CD14-positive monocyte (primary cell): ENCODE measurements around the gene AKAP12. TPM values are rescaled to one million over a fixed set of nuclear protein-coding genes. Genes with fewer than 3 reads are reported as not detected.

ENCODE experiments used
- DNase-seq, 3 donors: peaks; one replicate each; pipeline ENCODE4 v3.0.0-alpha.2; 2011 to 2022
- H2AFZ ChIP-seq: 2 replicates; pipeline ENCODE4 v1.6.0; 2012; ENCODE audit warnings: mild to moderate bottlenecking, low read depth, low read length, inconsistent platforms; ENCODE audit not compliant: insufficient read depth, poor library complexity, severe bottlenecking
- H3K27ac ChIP-seq, 2 donors: 1 replicate in 1 of 2; 2 replicates in 1 of 2; pipeline ENCODE4 v1.5.1; 2012 to 2013; ENCODE audit warnings: low read length in 2 of 2, control low read depth in 1 of 2, inconsistent platforms in 1 of 2, low read depth in 1 of 2, mild to moderate bottlenecking in 1 of 2
- H3K27me3 ChIP-seq, 2 donors: one replicate each; pipeline versions ENCODE4 v1.6.0 to v1.6.1; 2011 to 2013; ENCODE audit warnings: low read length in 2 of 2; ENCODE audit not compliant: control insufficient read depth in 2 of 2, insufficient read depth in 2 of 2
- H3K36me3 ChIP-seq, 2 donors: replicated peaks in 1 of 2; 1 replicate in 1 of 2; 2 replicates in 1 of 2; pipeline versions ENCODE4 v1.5.1 to v1.6.1; 2012 to 2013; ENCODE audit warnings: low read length in 2 of 2, control low read depth in 1 of 2, inconsistent platforms in 1 of 2, mild to moderate bottlenecking in 1 of 2; ENCODE audit not compliant: insufficient read depth in 2 of 2, control insufficient read depth in 1 of 2
- H3K4me1 ChIP-seq, 2 donors: 1 replicate in 1 of 2; 2 replicates in 1 of 2; pipeline versions ENCODE4 v1.5.1 to v1.6.1; 2012 to 2013; ENCODE audit warnings: low read length in 2 of 2, control low read depth in 1 of 2, inconsistent platforms in 1 of 2, mild to moderate bottlenecking in 1 of 2, moderate library complexity in 1 of 2; ENCODE audit not compliant: insufficient read depth in 2 of 2, control insufficient read depth in 1 of 2
- H3K4me2 ChIP-seq: replicated peaks from 2 replicates; pipeline ENCODE3; 2012; ENCODE audit warnings: low read length, moderate library complexity, mild to moderate bottlenecking; ENCODE audit not compliant: poor library complexity, severe bottlenecking; ENCODE audit errors: extremely low read depth
- H3K4me3 ChIP-seq, 3 experiments: fragments of 200-600 bp in 1 of 3; sonication (generic) in 1 of 3; replicated peaks in 1 of 3; 1 replicate in 2 of 3; 2 replicates in 1 of 3; pipeline ENCODE4 v1.5.1; 2011 to 2013; ENCODE audit warnings: low read length in 3 of 3, mild to moderate bottlenecking in 3 of 3, control low read depth in 2 of 3, low read depth in 2 of 3, inconsistent platforms in 1 of 3, moderate library complexity in 1 of 3
- H3K79me2 ChIP-seq: 2 replicates; pipeline ENCODE4 v1.6.0; 2012; ENCODE audit warnings: mild to moderate bottlenecking, control low read depth, inconsistent platforms, low read length, moderate library complexity; ENCODE audit not compliant: insufficient read depth
- H3K9ac ChIP-seq: 2 replicates; pipeline ENCODE4 v1.6.0; 2017; ENCODE audit warnings: low read length, mild to moderate bottlenecking; ENCODE audit not compliant: insufficient read depth, poor library complexity, severe bottlenecking
- H3K9me3 ChIP-seq, 2 donors: replicated peaks in 1 of 2; 1 replicate in 1 of 2; 2 replicates in 1 of 2; pipeline versions ENCODE4 v1.5.1 to v1.6.1; 2012 to 2013; ENCODE audit warnings: low read length in 2 of 2, control low read depth in 1 of 2; ENCODE audit not compliant: control insufficient read depth in 1 of 2, insufficient read depth in 1 of 2
- H4K20me1 ChIP-seq: 2 replicates; pipeline ENCODE4 v1.6.0; 2012; ENCODE audit warnings: mild to moderate bottlenecking, low read length, control low read depth, moderate library complexity; ENCODE audit not compliant: insufficient read depth
- H3K27ac Mint-ChIP-seq, 7 donors: one replicate each; pipeline ENCODE4 v1.8.0; 2020; ENCODE audit warnings: mild to moderate bottlenecking in 7 of 7, mixed read lengths in 7 of 7, moderate library complexity in 6 of 7, inconsistent platforms in 2 of 7
- H3K27me3 Mint-ChIP-seq, 3 donors: one replicate each; pipeline ENCODE4 v1.8.0; 2021 to 2022; ENCODE audit warnings: low read depth in 3 of 3, mild to moderate bottlenecking in 3 of 3, mixed read lengths in 3 of 3, moderate library complexity in 3 of 3, inconsistent platforms in 1 of 3
- H3K36me3 Mint-ChIP-seq, 2 donors: one replicate each; pipeline ENCODE4 v1.8.0; 2020; ENCODE audit warnings: mixed read lengths in 2 of 2, inconsistent platforms in 1 of 2, mild to moderate bottlenecking in 1 of 2
- H3K4me1 Mint-ChIP-seq: one replicate; pipeline ENCODE4 v1.8.0; 2020; ENCODE audit warnings: mild to moderate bottlenecking, mixed read lengths
- H3K4me3 Mint-ChIP-seq, 2 donors: one replicate each; pipeline ENCODE4 v1.8.0; 2020; ENCODE audit warnings: mild to moderate bottlenecking in 2 of 2, mixed read lengths in 2 of 2, moderate library complexity in 1 of 2
- H3K9me3 Mint-ChIP-seq, 7 donors: one replicate each; pipeline ENCODE4 v1.8.0; 2020 to 2022; ENCODE audit warnings: mixed read lengths in 7 of 7, mild to moderate bottlenecking in 6 of 7, moderate library complexity in 6 of 7, inconsistent platforms in 2 of 7
- WGBS: methylation state at CpG from one replicate; pipeline ENCODE4 v1.1.5; 2013; ENCODE audit warnings: missing lambda C conversion rate; ENCODE audit not compliant: insufficient coverage; 5-methylcytosine and 5-hydroxymethylcytosine counted together
- intact Hi-C, 2 donors: fragments of 100-400 bp; cut with micrococcal nuclease; formaldehyde crosslinking; loops; one replicate each; pipeline versions ENCODE4 v1.15.0 to v1.15.1; 2023
- polyA plus RNA-seq, 3 donors: library from polyadenylated mRNA; depleted of rRNA in 1 of 3; unstranded in 2 of 3; stranded (reverse) in 1 of 3; fragments of 300-500 nt in 2 of 3; fragments of >200 nt in 1 of 3; fragmentation: Illumina TruSeq in 2 of 3; gene quantifications; 1 replicate in 2 of 3; 2 replicates in 1 of 3; pipeline ENCODE4 v1.2.3, GENCODE V29; 2012 to 2021
- TF ChIP-seq, protein P1 (sequence below): fragments of 200-600 bp; IDR thresholded peaks from one replicate; pipeline ENCODE4 v1.8.0; 2022; ENCODE audit warnings: antibody characterized with exemption, mild to moderate bottlenecking

The AKAP12 gene
- polyA plus RNA-seq, 3 donors = 0.01 TPM; not detected in 2

DNA sequence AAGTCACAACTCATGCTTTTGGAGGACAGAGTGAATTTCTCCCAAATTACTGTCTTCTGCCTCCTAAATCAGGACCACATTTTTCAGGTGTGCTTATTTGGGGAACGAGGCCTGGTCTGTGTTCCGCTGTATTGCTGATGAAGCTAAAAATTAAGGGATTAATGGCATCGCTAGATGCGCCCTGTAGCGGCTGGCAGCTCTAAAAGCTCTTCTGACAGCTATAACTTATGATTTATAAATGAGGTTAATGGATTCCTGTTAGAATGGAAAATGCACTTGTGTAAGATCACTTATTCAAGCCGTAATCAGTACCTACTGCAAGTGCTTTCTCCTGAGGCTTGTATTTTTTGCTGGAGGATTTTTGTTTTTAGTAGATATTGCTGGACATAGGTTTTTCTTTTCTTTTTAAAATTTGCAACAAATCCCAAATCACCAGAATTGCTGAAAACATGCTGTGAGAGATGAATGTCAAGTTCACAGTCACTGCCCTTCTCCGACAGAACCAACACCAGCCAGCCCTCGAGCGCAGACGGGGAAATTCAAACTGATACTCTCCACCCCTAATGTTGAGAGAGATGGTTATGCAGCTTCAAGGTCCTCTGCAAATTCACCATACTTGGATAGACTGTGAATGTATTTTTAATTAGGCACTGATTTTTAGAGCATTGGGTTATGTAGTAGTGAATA lies 49.1 kb downstream of the AKAP12 start:
- Histone ChIP-seq H3K9me3 (no peaks in the 10 kb centered on the region), H3K27me3 (peaks cover 0 to 7% of the 10 kb centered on the region in 2 donors), H3K4me3 (no peak overlapping the region), H3K36me3 (no peaks in the 10 kb centered on the region), H3K9ac (no peak overlapping the region), H3K4me1 (no peaks in the 10 kb centered on the region), H2AFZ (no peak overlapping the region), H4K20me1 (no peaks in the 10 kb centered on the region), H3K4me2 (no peak overlapping the region), H3K79me2 (no peaks in the 10 kb centered on the region), H3K27ac (no peak overlapping the region)
- H3K9me3 Mint-ChIP-seq = peaks cover 0 to 1% (median 0%) of the 10 kb centered on the region in 7 donors
- peaks cover 16% of the 10 kb centered on the region for H3K4me1 Mint-ChIP-seq
- TF ChIP-seq, protein P1, sequence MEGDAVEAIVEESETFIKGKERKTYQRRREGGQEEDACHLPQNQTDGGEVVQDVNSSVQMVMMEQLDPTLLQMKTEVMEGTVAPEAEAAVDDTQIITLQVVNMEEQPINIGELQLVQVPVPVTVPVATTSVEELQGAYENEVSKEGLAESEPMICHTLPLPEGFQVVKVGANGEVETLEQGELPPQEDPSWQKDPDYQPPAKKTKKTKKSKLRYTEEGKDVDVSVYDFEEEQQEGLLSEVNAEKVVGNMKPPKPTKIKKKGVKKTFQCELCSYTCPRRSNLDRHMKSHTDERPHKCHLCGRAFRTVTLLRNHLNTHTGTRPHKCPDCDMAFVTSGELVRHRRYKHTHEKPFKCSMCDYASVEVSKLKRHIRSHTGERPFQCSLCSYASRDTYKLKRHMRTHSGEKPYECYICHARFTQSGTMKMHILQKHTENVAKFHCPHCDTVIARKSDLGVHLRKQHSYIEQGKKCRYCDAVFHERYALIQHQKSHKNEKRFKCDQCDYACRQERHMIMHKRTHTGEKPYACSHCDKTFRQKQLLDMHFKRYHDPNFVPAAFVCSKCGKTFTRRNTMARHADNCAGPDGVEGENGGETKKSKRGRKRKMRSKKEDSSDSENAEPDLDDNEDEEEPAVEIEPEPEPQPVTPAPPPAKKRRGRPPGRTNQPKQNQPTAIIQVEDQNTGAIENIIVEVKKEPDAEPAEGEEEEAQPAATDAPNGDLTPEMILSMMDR = no peak
- no peak overlapping the region for H3K4me3 Mint-ChIP-seq
- H3K27me3 Mint-ChIP-seq = peaks cover 6 to 11% (median 8%) of the 10 kb centered on the region in 3 donors
- intact Hi-C loops = no loop called here
- no peak for DNase-seq
- H3K36me3 Mint-ChIP-seq = no peaks in the 10 kb centered on the region
- H3K27ac Mint-ChIP-seq = no peak overlapping the region
- no CpG with 5 or more reads among the region's 10 CpGs for WGBS

DNA sequence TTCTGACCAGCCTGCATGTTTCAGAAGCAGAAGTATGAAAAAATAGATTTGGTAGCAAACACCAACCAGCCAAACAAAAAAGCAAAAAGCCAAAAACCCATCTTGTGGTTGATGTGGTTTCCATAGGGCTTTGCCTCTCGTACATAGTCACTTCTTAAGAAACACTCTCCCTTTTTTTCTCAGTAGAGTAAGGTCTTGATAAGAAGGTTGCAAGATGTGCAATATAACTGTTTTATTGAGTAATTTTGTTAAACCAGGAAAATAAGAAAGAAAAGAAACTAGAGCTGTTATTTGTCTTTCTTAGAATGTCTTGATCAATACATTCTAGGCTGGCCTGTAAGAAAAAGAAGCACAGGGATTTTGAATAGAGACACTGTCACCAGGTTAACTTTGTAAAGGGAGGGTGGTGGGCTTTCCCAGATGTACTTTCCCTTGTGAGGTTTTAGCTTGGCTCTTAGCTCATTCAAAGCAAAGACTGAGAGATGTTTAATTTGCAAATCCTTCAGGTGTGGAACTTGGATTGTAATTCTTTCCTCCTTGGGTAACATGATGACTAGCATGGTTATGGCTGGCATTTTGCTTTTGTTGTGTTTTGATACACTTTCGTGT lies 49.7 kb downstream of the AKAP12 start:
- Histone ChIP-seq H2AFZ (no peak overlapping the region), H3K9me3 (no peaks in the 10 kb centered on the region), H3K27me3 (peaks cover 0 to 7% of the 10 kb centered on the region in 2 donors), H3K4me2 (no peak overlapping the region), H4K20me1 (no peaks in the 10 kb centered on the region), H3K4me3 (no peak overlapping the region), H3K36me3 (no peaks in the 10 kb centered on the region), H3K79me2 (no peaks in the 10 kb centered on the region), H3K27ac (no peak overlapping the region), H3K4me1 (no peaks in the 10 kb centered on the region), H3K9ac (no peak overlapping the region)
- Mint-ChIP-seq H3K27me3 (peaks cover 6 to 11% (median 8%) of the 10 kb centered on the region in 3 donors), H3K36me3 (no peaks in the 10 kb centered on the region), H3K27ac (no peak overlapping the region), H3K4me1 (peaks cover 16% of the 10 kb centered on the region), H3K4me3 (no peak overlapping the region), H3K9me3 (peaks cover 0 to 1% (median 0%) of the 10 kb centered on the region in 7 donors)
- intact Hi-C loops = no loop called here
- 71% methylated on average over 1 of the region's 2 CpGs for WGBS
- DNase-seq = no peak
- TF ChIP-seq, protein P1 = no peak
